ENCODE data around the gene SLC22A4. TPM values are rescaled to one million over a fixed set of nuclear protein-coding genes. Genes with fewer than 3 reads are reported as not detected.

The SLC22A4 gene
- total RNA-seq, 3 donors from 2014 or later, result 2.7 to 13.4 (median 3.6) TPM

DNA sequence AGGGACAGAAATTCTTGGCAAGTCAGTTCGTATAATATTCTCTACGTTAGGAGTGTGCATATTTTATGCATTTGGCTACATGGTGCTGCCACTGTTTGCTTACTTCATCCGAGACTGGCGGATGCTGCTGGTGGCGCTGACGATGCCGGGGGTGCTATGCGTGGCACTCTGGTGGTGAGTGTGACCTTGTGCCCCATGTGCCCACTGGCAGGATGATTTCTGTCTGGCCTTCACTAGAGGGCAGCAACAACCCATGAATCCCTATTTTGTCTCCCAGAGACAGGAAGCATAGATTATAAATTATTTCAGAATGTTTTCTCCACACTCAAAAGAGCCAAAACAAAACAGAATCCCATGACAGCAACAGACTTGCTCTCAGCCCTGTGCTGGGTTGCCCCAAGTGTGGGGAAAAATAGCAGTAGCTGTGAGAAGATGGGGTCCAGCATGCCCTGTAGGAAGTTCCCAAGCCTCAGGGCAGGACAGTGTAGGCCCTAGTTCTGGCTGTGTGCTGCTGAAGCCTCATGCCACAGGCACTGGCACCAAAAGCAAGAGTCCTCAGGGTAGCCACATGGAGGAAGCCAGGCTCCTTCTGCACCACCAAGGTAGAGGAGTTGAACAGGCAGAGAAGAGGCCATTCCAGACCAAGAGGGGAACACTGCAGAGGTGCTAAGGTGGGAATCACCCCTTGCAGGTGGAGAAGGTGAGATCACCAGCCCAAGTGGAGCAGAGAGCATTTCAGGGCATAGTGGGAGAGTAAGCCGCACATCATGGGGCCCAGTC, 91.3 kb downstream of the SLC22A4 start:
- no peaks in the 10 kb centered on the region for H3K9me3 ChIP-seq
- no peak overlapping the region for H3K4me3 ChIP-seq
- H3K4me1 ChIP-seq (ENCODE audit: low read depth), result peaks cover 22% of the 10 kb centered on the region
- peak; percentile 56 for TF ChIP-seq CTCF (IDR thresholded peaks at IDR 0.05)
- DNase-seq (peak; percentile 44 to 75 (median 59)), ATAC-seq (peak; percentile 48)
- intact Hi-C loops (cut with DNase I, micrococcal nuclease), result loop anchor here (5.0 to 10.0 kb wide), 2 partner anchors 117 to 429 kb away; partner anchors contain the start of gene SOWAHA (in 1 of the 2)
- peaks cover 4% of the 10 kb centered on the region for H3K36me3 ChIP-seq (ENCODE audit: low read depth)

DNA sequence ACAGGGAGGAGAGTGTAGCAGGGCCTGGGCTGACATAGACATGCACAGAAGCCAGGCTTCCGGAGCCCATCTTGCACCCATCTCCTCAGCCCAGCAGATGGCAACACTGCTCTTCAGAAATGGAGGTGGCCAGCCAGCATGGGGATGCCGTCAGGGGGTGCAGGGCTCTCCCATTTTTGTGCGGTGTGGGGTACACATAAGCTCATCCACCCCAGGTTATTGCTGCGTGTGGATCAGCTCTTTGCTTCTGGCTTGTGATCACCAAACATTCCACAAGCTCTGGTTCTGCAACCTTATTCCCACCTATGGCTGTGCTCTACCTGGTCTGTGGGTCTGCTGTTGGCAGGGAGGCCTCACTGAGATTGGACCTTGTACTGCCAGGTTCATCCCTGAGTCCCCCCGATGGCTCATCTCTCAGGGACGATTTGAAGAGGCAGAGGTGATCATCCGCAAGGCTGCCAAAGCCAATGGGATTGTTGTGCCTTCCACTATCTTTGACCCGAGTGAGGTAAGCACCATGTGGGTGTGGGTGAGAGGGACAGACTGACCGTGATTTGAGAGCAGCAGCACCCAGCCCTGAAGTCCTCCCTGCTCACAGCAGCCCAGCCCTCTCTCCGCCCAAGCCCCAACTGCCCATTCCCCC, 92.6 kb downstream of the SLC22A4 start:
- H3K36me3 ChIP-seq (ENCODE audit: low read depth), result peaks cover 4% of the 10 kb centered on the region
- intact Hi-C loops (cut with DNase I, micrococcal nuclease), result loop anchor here (5.0 to 10.0 kb wide), 2 partner anchors 116 to 428 kb away; partner anchors contain the start of gene SOWAHA (in 1 of the 2)
- H3K9me3 ChIP-seq, result no peaks in the 10 kb centered on the region

DNA sequence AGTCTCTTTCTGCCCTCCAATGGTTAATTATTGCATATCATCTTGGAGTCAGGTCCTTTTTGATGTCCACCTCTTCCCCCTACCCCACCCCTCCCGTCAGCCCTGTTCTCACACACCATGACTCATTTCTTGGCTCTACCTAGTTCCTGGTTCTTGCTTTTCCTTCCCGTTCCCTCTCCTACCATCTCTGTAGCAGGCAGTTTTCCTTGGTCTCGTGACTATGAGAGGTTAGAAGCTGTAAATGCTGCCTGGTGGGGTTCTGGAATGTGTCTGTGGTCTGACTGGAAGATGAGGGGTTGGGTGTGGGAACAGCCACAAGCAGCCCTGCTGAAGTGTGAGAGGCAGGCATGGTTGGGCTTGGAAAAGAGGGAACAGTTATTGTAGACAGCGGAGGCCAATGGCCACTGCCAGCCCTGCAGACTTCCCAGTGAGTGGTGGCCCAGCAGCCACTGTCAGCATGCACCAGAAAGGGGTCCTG, 93.5 kb downstream of the SLC22A4 start:
- Histone ChIP-seq H3K4me3 (no peak overlapping the region), H3K4me1 (ENCODE audit: low read depth) (peaks cover 22% of the 10 kb centered on the region), H3K36me3 (ENCODE audit: low read depth) (peaks cover 4% of the 10 kb centered on the region), H3K9me3 (no peaks in the 10 kb centered on the region)
- ATAC-seq (peak; percentile 84), DNase-seq (peak; percentile 60 to 76 (median 71))
- TF ChIP-seq CTCF (IDR thresholded peaks at IDR 0.05), result no peak
- intact Hi-C loops (cut with DNase I, micrococcal nuclease), result loop anchor here (5.0 to 10.0 kb wide), 2 partner anchors 115 to 427 kb away; partner anchors contain the start of gene SOWAHA (in 1 of the 2)

More for the DNA sequence above, 92.6 kb downstream of the SLC22A4 start:
- Histone ChIP-seq H3K4me1 (ENCODE audit: low read depth) (peaks cover 22% of the 10 kb centered on the region), H3K4me3 (no peak overlapping the region)
- peak; percentile 84 for ATAC-seq
- peak; percentile 82 to 84 (median 84) for DNase-seq
- peak; percentile 56 for TF ChIP-seq CTCF (IDR thresholded peaks at IDR 0.05)

- DNase-seq (peak in 1 of 3 donors; percentile 40), ATAC-seq (no peak)
- Histone ChIP-seq H3K9me3 (no peaks in the 10 kb centered on the region), H3K4me1 (ENCODE audit: low read depth) (peaks cover 22% of the 10 kb centered on the region), H3K4me3 (no peak overlapping the region), H3K36me3 (ENCODE audit: low read depth) (peaks cover 4% of the 10 kb centered on the region)
- no peak for TF ChIP-seq CTCF (IDR thresholded peaks at IDR 0.05)
- intact Hi-C loops (cut with DNase I, micrococcal nuclease), result loop anchor here (5.0 to 10.0 kb wide), 2 partner anchors 114 to 426 kb away; partner anchors contain the start of gene SOWAHA (in 1 of the 2)
These were observed 94.3 kb downstream of the SLC22A4 start for GRCh38 chr5:132388244-132389050.

DNA sequence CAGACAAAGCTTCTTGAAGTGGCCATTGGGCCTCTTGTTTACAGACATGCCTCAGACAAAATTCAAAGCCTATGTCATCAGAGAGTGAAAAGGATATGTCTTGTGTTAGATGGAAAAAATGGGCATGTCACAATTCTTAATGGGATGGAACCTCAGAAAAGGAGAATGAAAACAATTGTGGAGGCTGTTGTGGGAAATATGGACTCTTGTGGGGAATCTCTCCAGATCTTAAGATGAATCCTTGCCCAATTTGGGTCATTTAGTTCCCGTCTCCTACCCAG, 94.8 kb downstream of the SLC22A4 start:
- no peak overlapping the region for H3K4me3 ChIP-seq
- H3K9me3 ChIP-seq, result no peaks in the 10 kb centered on the region
- ATAC-seq (no peak), DNase-seq (no peak)
- H3K4me1 ChIP-seq (ENCODE audit: low read depth), result peaks cover 22% of the 10 kb centered on the region
- intact Hi-C loops (cut with DNase I, micrococcal nuclease), result loop anchor here (5.0 to 10.0 kb wide), 2 partner anchors 113 to 426 kb away; partner anchors contain the start of gene SOWAHA (in 1 of the 2)
- peaks cover 3% of the 10 kb centered on the region for H3K36me3 ChIP-seq (ENCODE audit: low read depth)
- TF ChIP-seq CTCF (IDR thresholded peaks at IDR 0.05), result no peak

All from mucosa of descending colon (tissue), 3 donors.